PC-3 (cell line): ENCODE data around the gene GMEB2. TPM values are rescaled to one million over a fixed set of nuclear protein-coding genes. Genes with fewer than 3 reads are reported as not detected.

Experiments
- ATAC-seq: fragments of 200-7000 bp; cut with Tn5 transposase; 2 replicates; pipeline ENCODE4 v1.9.1; 2020; ENCODE audit warnings: mild to moderate bottlenecking, moderate library complexity
- BruUV-seq: library from RNA; stranded (reverse); fragments of 400-500 nt; replicated peaks from 2 replicates; lab custom pipeline; 2021; lab: Mats Ljungman, UMichigan
- CTCF ChIA-PET: fragments of 300-600 bp; sonication (Branson Sonifier 250); formaldehyde crosslinking; loops from one replicate; lab custom pipeline; 2022; ENCODE audit warnings: antibody characterized with exemption; lab: Charles Lee
- POLR2A ChIA-PET: fragments of 300-600 bp; sonication (Branson Sonifier 250); formaldehyde crosslinking; loops from one replicate; lab custom pipeline; 2022; ENCODE audit warnings: antibody characterized with exemption; ENCODE audit not compliant: unreplicated experiment; lab: Charles Lee
- DNase-seq: peaks from one replicate; pipeline ENCODE4 v3.0.0-alpha.2; 2015
- H2AFZ ChIP-seq: fragments of 300-600 bp; sonication (generic); 2 replicates; pipeline ENCODE4 v1.6.0; 2016; ENCODE audit warnings: antibody characterized with exemption, low read length
- H3F3A ChIP-seq: fragments of 300-600 bp; sonication (generic); one replicate; pipeline ENCODE4 v1.6.0; 2017; ENCODE audit warnings: antibody characterized with exemption, low read length, control low read depth, mild to moderate bottlenecking; ENCODE audit not compliant: unreplicated experiment
- H3K27ac ChIP-seq: fragments of 300-600 bp; sonication (generic); 2 replicates; pipeline ENCODE4 v1.5.1; 2016; ENCODE audit warnings: mild to moderate bottlenecking, low read length
- H3K27me3 ChIP-seq: fragments of 300-600 bp; sonication (generic); 2 replicates; pipeline ENCODE4 v1.6.1; 2016; ENCODE audit warnings: low read length, mixed read lengths
- H3K36me3 ChIP-seq: fragments of 300-600 bp; sonication (generic); 2 replicates; pipeline ENCODE4 v1.6.1; 2016; ENCODE audit warnings: low read depth, mixed run types, low read length, mixed read lengths
- H3K4me1 ChIP-seq: fragments of 300-600 bp; sonication (generic); 2 replicates; pipeline ENCODE4 v1.5.1; 2016; ENCODE audit warnings: low read length; ENCODE audit not compliant: insufficient read depth
- H3K4me2 ChIP-seq: fragments of 300-600 bp; sonication (generic); 2 replicates; pipeline ENCODE4 v1.6.0; 2016; ENCODE audit warnings: low read length
- H3K4me3 ChIP-seq: fragments of 300-600 bp; sonication (generic); 2 replicates; pipeline ENCODE4 v1.5.1; 2016; ENCODE audit warnings: mild to moderate bottlenecking, low read length, mixed read lengths
- H3K79me2 ChIP-seq: fragments of 300-600 bp; sonication (generic); 2 replicates; pipeline ENCODE4 v1.6.1; 2017; ENCODE audit warnings: low read length, mixed read lengths
- H3K9ac ChIP-seq: fragments of 300-600 bp; sonication (generic); 2 replicates; pipeline ENCODE4 v1.6.0; 2016; ENCODE audit warnings: mild to moderate bottlenecking, low read length
- H3K9me2 ChIP-seq: fragments of 300-600 bp; sonication (generic); replicated peaks from 2 replicates; pipeline ENCODE4 v1.6.1; 2016; ENCODE audit warnings: mixed run types, low read length, mixed read lengths
- H3K9me3 ChIP-seq: fragments of 300-600 bp; sonication (generic); 2 replicates; pipeline ENCODE4 v1.6.1; 2016; ENCODE audit warnings: low read length, mixed read lengths
- H4K20me1 ChIP-seq: fragments of 300-600 bp; sonication (generic); 2 replicates; pipeline ENCODE4 v1.6.1; 2016; ENCODE audit warnings: low read length, mixed read lengths
- CTCF ChIP-seq: fragments of 300-600 bp; sonication (generic); conservative IDR thresholded peaks from 2 replicates; pipeline ENCODE4 v1.5.1; 2017; ENCODE audit warnings: antibody characterized with exemption, low read depth, mild to moderate bottlenecking, low read length
- EZH2 ChIP-seq: fragments of 300-600 bp; sonication (generic); IDR thresholded peaks from one replicate; pipeline ENCODE4 v1.6.1; 2017; ENCODE audit warnings: antibody characterized with exemption, mild to moderate bottlenecking, low read length; ENCODE audit not compliant: unreplicated experiment
- EZH2phosphoT487 ChIP-seq: fragments of 300-600 bp; sonication (generic); IDR thresholded peaks from 2 replicates; pipeline ENCODE4 v1.6.1; 2018; ENCODE audit warnings: mild to moderate bottlenecking, antibody characterized with exemption, low read length, borderline replicate concordance
- intact Hi-C: fragments of 100-400 bp; cut with micrococcal nuclease; formaldehyde crosslinking; loops from 2 replicates; pipeline ENCODE4 v1.9.0; 2023
- total RNA-seq: library from RNA; depleted of rRNA; stranded (reverse); fragments of >200 nt; gene quantifications from 2 replicates; pipeline ENCODE4 v1.2.3, GENCODE V29; 2014

GMEB2 gene
- total RNA-seq, 1 experiment from 2014 or later, result 13.7 TPM

- intact Hi-C loops, result loop anchor here (5.0 kb wide), 2 partner anchors 62 to 107 kb away; partner anchors contain the start of gene PTK6
- no peaks in the 10 kb centered on the region for H3K79me2 ChIP-seq
Observed at GRCh38 chr20:63643946-63644345, 17.0 kb upstream of the GMEB2 start.

GRCh38 chr20:63643499-63643898 is 16.6 kb upstream of the GMEB2 start:
- no TSS peak for BruUV-seq

More at GRCh38 chr20:63643946-63644345, 17.0 kb upstream of the GMEB2 start:
- H3K9ac ChIP-seq, result no peak overlapping the region
- ATAC-seq (no peak), DNase-seq (no peak)
- peaks cover 6% of the 10 kb centered on the region for H3K4me1 ChIP-seq
- H3K9me2 ChIP-seq, result no peaks in the 10 kb centered on the region
- no peaks in the 10 kb centered on the region for H4K20me1 ChIP-seq
- no peaks in the 10 kb centered on the region for H3F3A ChIP-seq
- H3K9me3 ChIP-seq, result no peaks in the 10 kb centered on the region
- BruUV-seq, result no TSS peak
- H2AFZ ChIP-seq, result no peak overlapping the region
- H3K4me2 ChIP-seq, result no peak overlapping the region
- CTCF ChIA-PET, result no interaction called here
- no peaks in the 10 kb centered on the region for H3K36me3 ChIP-seq
- no peak for TF ChIP-seq CTCF
- no peak for TF ChIP-seq EZH2phosphoT487
- TF ChIP-seq EZH2, result no peak
- no peak overlapping the region for H3K27ac ChIP-seq
- no peak overlapping the region for H3K4me3 ChIP-seq
- POLR2A ChIA-PET, result no interaction called here
- no peaks in the 10 kb centered on the region for H3K27me3 ChIP-seq

More at GRCh38 chr20:63643499-63643898, 16.6 kb upstream of the GMEB2 start:
- no peaks in the 10 kb centered on the region for H3K79me2 ChIP-seq
- no peak for ATAC-seq
- no peaks in the 10 kb centered on the region for H3K27me3 ChIP-seq
- no peak overlapping the region for H3K4me2 ChIP-seq
- no peak for TF ChIP-seq EZH2
- TF ChIP-seq CTCF, result no peak
- no peak for TF ChIP-seq EZH2phosphoT487
- no peak overlapping the region for H3K27ac ChIP-seq
- no peaks in the 10 kb centered on the region for H3K36me3 ChIP-seq
- ChIA-PET POLR2A (no interaction called here), CTCF (no interaction called here)
- no peak overlapping the region for H3K9ac ChIP-seq
- H3K4me1 ChIP-seq, result peaks cover 6% of the 10 kb centered on the region
- no peaks in the 10 kb centered on the region for H3K9me3 ChIP-seq
- H3F3A ChIP-seq, result no peaks in the 10 kb centered on the region
- no peak for DNase-seq
- no peak overlapping the region for H2AFZ ChIP-seq
- no peak overlapping the region for H3K4me3 ChIP-seq
- no peaks in the 10 kb centered on the region for H4K20me1 ChIP-seq
- no peaks in the 10 kb centered on the region for H3K9me2 ChIP-seq
- intact Hi-C loops, result loop anchor here (5.0 kb wide), 2 partner anchors 61 to 106 kb away; partner anchors contain the start of gene PTK6
